Measurements from ENCODE around the gene MIEF1. TPM values are rescaled to one million over a fixed set of nuclear protein-coding genes. Genes with fewer than 3 reads are reported as not detected.

Gene MIEF1
- total RNA-seq, 1 donor from 2014 or later, result 41.9 TPM

GRCh38 chr22:39547587-39547947, 45.5 kb downstream of the MIEF1 start:
- intact Hi-C loops (cut with micrococcal nuclease), result no loop called here

- intact Hi-C loops (cut with micrococcal nuclease), result no loop called here
Measured at GRCh38 chr22:39553429-39553828, 51.3 kb downstream of the MIEF1 start.

- intact Hi-C loops (cut with micrococcal nuclease), result no loop called here
Measured at GRCh38 chr22:39554151-39554550, 52.1 kb downstream of the MIEF1 start.

- intact Hi-C loops (cut with micrococcal nuclease), result no loop called here
Measured at GRCh38 chr22:39556970-39557841, 55.1 kb downstream of the MIEF1 start.

- intact Hi-C loops (cut with micrococcal nuclease), result no loop called here
Measured at GRCh38 chr22:39558254-39558727, 56.2 kb downstream of the MIEF1 start.

GRCh38 chr22:39558950-39559349, 56.9 kb downstream of the MIEF1 start:
- intact Hi-C loops (cut with micrococcal nuclease), result no loop called here

GRCh38 chr22:39559456-39560105, 57.5 kb downstream of the MIEF1 start:
- intact Hi-C loops (cut with micrococcal nuclease), result no loop called here

GRCh38 chr22:39560127-39560526, 58.0 kb downstream of the MIEF1 start:
- intact Hi-C loops (cut with micrococcal nuclease), result no loop called here

- intact Hi-C loops (cut with micrococcal nuclease), result no loop called here
Measured at GRCh38 chr22:39562839-39563489, 60.9 kb downstream of the MIEF1 start.

- intact Hi-C loops (cut with micrococcal nuclease), result no loop called here
Measured at GRCh38 chr22:39563571-39564428, 61.7 kb downstream of the MIEF1 start.

- intact Hi-C loops (cut with micrococcal nuclease), result loop anchor here (5.0 kb wide), 1 partner anchor 377 kb away; no protein-coding TSS in a partner anchor
Measured at GRCh38 chr22:39565414-39565944, 63.4 kb downstream of the MIEF1 start.

- intact Hi-C loops (cut with micrococcal nuclease), result loop anchor here (5.0 kb wide), 1 partner anchor 375 kb away; no protein-coding TSS in a partner anchor
Measured at GRCh38 chr22:39567135-39567946, 65.3 kb downstream of the MIEF1 start.

Other genes with a start within 250 kb of the MIEF1 start
- gene RPL3, start 182.7 kb upstream of the MIEF1 start, total RNA-seq, result 1,370 and 1,385 TPM in 2 replicates
- gene SYNGR1, start 152.3 kb upstream of the MIEF1 start, total RNA-seq, result not detected in 2 replicates
- 29.0 and 36.9 TPM in 2 replicates for gene TAB1, start 102.5 kb upstream of the MIEF1 start, total RNA-seq
- gene MGAT3, start 45.3 kb upstream of the MIEF1 start, total RNA-seq, result 2.9 and 3.9 TPM in 2 replicates
- gene ATF4, start 18.3 kb downstream of the MIEF1 start, total RNA-seq, result 300 and 303 TPM in 2 replicates
- gene RPS19BP1, start 30.5 kb downstream of the MIEF1 start, total RNA-seq, result 69.6 and 77.9 TPM in 2 replicates
- 2.2 TPM in 2 replicates for gene CACNA1I, start 68.5 kb downstream of the MIEF1 start, total RNA-seq